CD4-positive, alpha-beta T cell treated with Interleukin-6 for 4 hours (primary cell): Measurements from ENCODE around the gene TSNAXIP1.
A peak's percentile ranks its signal among the peaks of the same experiment; 100 is the strongest.

Experiments used
- DNase-seq: peaks from one replicate; pipeline ENCODE4 v3.0.0-alpha.2; 2020; ENCODE audit warnings: mixed read lengths

Gene TSNAXIP1

DNA sequence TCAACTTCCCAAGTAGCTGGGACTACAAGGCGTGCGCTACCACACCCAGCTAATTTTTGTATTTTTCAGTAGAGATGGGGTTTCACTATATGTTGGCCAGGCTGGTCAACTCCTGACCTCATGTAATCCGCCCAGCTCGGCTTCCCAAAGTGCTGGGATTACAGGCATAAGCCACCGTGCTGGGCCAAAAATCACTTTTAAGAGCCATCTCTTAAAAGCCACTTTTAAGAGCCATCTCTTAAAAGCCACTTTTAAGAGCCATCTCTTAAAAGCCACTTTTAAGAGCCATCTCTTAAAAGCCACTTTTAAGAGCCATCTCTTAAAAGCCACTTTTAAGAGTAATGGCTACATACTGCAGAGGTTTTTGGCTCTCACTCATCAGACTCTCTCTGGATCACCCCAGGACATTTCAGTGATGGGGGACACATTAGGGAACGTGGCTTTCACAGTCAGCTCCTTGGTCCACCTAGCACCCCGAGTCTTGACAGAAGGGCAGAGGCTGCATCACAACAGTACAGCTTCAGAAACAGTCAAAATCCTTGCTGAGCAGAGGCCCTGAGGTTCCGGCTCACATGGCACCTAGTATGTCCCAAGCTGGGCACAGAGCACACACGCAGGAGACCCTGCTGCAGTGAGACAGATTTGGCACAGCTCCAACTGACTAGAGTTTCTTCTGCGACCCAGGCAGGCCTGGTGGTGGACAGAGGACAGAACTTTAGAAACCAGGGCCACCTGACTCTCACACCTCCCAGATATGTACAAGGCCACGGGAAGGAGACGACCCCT lies 23.9 kb upstream of the TSNAXIP1 start:
- DNase-seq, result no peak

DNA sequence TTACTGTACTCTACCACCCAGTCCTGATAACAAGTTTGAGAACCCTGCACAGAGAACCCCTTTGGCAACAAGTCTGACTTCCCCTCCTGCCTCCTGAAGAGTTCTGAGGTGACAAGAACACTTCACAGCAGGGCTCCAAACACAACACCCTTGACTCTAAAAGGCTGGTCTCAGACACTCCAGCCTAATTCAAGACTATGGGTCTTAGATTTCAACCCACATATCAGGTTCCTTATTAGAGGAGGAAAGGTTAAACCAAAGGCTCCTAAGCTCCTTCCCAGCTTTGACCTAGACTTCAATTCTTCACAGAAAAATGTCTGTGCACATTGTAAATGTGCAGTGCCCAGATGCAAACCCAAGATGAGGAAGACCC lies 23.4 kb upstream of the TSNAXIP1 start:
- DNase-seq, result no peak

DNA sequence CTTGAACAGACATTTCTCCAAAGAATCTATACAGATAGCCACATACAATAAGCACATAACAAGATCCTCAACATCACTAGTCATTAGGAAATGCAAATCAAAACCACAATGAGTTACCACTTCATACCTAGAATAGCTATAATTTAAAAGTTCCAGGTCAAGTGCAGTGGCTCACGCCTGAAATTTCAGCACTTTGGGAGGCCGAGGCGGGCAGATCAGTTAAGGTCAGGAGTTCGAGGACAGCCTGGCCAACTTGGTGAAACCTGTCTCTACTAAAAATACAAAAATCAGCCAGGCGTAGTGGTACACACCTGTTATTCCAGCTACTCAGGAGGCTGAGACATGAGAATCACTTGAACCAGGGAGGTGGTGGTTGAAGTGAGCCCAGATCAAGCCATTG lies 20.2 kb upstream of the TSNAXIP1 start:
- no peak for DNase-seq

DNA sequence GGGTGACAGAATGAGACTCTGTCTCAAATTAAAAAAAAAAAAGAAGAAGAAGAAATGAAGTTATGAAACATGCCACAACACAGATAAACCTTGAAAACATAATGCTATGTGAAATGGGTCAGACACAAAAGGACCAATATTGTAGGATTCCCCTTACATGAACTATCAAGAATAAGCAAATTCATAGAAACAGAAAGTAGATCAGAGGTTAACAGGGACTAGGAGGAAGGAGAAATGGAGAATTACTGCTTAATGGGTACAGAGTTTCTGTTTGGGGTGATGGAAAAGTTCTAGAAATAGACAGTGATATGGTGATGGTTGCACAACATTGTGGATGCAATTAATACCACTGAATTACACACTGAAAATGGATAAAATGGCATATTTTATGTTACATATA lies 16.6 kb upstream of the TSNAXIP1 start:
- no peak for DNase-seq

DNA sequence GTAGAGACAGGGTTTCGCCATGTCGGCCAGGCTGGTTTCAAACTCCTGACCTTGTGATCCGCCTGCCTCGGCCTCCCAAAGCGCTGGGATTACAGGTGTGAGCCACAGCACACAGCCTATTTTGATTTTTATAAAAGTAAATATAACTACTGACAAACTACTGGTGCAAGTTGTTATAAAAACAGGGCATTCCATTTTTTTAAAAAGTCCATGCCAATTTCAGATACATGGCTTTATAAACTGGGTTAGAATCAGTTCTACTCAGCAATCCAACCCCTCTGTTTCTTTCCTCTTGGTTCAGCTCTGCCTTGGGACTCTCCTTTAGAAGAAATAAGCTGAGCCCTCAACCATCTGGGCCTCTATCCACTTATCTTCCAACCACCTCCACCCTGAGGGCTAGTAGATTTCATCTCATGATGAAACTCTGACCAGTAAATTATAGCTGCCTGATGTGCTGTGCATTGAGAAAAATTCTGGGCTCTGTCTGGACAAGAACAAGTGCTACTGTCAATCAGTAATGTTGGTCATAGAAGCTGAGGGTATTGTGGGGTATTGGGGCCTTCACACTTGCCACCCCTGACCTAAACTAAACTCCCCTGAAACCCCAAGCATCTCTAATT lies 10.5 kb upstream of the TSNAXIP1 start:
- DNase-seq, result no peak

DNA sequence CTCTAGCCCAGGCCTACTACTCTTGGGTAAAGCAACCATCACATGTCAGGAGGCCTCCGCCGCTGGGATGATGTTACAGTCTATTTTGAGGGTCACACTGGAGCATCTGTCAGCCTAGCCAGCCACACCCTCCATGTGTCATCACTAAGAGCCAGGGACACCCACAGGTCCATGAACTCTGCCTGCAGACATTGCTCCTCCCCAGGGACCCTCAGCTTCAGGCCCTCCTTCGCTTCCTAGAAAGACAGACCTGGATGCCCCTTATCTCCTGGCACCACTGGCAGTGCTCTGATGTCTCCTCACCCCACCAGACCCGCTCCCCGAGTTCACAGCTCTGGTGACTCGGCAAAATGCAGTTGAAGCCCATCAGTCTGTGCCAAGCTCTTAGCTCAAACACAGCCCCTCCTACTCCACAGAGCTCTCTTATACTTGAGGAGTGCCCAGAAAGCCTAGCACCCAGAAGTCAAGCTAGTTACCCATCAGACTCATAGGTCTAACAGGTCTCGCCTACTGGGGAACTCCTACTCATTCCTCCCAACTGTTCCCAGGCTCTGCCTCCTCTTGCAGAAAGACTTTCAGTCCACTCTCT lies 6.3 kb upstream of the TSNAXIP1 start:
- DNase-seq, result no peak

DNA sequence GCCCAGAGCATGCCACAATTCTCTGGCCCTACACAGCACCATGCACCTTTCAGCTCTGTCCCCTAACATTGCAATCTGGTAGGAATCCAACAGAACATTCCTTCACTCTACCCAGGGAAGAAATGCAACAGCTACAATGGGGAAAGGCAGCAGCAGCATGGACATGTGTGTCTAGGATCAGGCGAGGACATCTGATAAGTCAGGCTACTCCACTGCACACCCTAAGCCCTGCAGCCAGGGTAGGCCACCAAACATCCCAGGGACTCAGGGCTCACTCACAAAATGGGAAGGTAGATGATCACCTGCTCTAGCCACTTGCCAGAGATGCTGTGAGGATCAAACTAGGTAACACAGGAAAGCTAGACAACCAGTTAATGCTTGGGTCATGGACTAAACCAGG lies 5.4 kb upstream of the TSNAXIP1 start:
- DNase-seq, result no peak

DNA sequence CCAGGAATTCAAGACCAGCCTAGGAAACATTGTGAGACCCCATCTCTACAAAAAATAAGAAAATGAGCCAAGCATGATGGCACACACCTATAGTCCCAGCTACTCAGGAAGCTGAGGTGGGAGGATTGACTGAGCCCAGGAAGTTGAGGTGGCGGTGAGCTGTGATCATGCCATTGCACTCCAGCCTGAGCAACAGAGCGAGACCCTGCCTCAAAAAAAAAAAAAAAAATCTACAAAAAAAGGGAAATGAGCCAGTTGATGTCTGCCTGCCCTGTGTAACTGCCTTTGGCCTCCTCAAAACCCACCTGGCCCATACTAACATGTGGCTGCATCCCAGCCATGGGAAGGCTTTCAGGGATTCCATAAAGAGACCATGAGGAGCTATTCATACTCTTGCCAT lies 4.8 kb upstream of the TSNAXIP1 start:
- peak; percentile 69 for DNase-seq

DNA sequence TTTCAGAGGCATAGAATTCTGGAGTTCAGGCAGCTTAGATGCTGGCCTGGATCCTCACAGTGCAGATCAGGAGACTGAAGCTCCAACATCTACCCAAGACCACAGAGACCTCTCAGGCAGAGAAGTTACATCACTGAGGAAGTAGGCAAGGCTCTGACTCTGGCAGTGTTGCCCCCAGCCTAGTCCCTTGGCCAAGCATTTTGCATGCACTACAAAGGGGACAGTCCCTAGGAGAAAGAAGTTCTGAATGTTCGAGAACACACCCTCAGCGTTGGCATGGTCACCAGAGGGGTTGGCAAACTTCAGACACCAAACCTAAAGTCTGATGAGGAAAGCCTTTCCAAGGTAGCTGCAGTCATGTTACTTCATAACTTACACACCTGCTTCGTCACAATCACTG lies 2.8 kb upstream of the TSNAXIP1 start:
- DNase-seq, result no peak

DNA sequence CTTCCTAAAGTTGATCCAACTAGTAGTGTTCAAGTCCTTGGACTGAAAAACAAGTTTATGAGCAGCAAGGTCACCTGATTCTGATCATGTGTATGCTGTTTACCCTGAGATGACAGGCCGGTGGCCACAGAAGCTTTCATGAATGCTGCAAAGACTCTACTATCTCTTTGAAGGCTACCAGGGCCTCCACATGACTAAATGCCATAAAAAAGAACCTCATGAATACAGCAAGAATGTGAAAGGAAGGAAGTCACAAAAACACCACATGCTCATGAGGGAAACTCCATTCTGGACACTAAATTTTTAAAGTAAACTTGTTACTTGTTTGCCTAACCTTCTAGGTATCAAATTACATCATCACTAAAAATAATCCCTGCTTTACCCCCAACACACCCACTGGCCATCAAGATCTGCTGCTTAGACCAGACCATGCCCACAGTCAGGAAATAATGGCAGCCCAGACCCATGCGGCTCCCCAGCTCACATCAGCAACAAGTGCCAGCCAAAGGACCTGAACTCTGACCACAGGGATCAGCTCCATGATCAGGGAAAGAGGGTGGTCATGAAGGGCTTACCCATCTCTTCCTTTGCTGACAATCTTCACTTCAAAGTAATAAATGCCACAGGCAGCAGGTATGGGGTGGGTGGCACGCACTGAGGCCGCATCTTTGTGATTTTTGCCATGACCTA lies 1.7 kb upstream of the TSNAXIP1 start:
- no peak for DNase-seq

DNA sequence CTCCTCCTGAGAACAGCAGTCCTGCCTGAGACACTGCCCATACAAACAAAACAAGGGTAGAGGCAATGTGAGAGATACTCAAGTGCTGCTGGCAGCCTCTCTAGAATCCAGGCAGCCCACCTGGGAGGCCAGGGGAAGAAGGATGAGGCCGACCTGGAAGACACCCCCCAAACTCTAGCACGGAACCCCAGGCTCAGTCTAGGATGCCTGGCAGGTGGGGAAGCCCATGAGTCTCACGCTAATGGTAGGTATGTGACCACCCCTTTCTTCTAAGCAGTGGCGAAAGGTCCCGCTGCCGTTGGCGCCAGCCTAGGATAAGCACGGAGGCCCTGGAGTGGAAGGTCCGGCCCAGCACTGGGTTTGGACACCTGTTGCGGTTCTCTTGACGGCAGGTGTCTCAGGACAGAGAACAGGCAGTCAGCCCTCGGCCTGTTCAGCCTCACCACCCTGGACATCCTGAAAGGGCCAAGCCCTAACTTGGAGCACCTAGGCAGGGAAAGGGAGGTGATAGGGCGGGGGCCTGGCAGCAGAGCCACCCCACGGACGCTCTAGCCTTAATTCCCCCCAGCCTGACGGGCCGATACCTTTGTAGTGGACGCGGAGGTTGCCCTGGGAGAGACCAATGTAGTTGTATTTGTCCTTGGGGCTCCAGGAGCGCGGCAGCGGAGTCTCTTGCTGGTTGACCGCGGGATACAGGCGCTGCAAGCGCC lies 816 bp upstream of the TSNAXIP1 start:
- no peak for DNase-seq

DNA sequence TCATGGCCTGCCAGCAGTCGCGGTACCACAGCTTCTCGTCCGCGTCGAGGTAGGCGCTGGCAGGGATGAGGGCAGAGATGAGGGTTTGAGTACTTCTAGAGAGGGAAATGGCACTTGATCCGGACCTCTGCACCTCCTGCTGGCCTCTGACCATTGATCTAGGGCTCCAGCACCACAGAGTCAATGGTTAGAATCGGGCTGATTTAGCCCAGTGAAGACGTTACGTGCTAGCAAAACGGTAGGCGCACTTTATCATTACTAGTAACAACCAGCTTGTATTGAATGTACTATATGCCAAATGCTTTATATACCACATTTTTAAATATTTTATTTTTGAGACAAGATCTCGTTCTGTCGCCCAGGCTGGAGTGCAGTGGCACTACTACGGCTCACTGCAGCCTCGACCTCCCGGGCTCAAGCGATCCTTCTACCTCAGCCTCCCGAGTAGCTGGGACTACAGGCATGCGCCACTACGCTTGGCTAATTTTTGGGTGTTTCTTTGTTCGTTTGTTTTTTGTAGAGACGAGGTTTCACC lies 526 bp downstream of the TSNAXIP1 start:
- DNase-seq, result no peak

DNA sequence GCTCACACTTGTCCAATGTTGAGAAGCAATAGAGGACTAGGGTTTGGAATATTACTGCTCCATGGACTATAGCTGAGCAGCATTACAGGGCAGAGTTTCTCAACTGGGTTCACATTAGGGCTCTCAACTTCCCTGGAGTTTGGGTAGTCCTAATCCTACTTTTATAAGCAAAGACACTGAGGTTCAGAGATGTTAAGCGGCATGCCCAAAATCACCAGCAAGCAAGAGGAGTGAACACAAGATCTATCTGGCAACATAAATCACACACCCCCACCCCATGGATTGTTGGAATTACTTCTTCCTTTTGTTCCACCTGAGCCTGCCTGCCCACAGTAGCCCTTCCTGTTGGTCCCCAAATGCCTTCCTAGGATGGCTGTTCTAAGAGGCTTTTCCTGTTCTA lies 5.2 kb downstream of the TSNAXIP1 start:
- DNase-seq, result no peak

DNA sequence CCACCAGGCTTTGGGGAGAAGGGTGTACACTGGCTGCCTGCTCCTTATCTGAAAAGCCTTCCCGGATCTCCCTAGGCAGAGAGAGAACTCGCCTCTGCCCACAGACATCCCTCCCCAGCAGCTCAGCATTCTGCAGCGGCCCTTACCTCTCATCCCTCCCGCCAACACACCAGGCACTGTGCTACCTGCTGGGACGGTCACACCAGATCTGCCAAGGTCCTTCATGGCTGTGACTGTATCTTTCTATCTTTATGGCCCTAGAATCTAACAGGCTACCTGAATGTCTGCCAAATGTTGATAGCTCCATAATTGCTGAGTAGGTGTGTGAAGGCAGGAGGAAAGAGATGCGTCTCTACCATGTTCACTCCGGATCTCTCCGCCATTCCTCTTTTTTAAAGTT lies 7.9 kb downstream of the TSNAXIP1 start:
- DNase-seq, result no peak

DNA sequence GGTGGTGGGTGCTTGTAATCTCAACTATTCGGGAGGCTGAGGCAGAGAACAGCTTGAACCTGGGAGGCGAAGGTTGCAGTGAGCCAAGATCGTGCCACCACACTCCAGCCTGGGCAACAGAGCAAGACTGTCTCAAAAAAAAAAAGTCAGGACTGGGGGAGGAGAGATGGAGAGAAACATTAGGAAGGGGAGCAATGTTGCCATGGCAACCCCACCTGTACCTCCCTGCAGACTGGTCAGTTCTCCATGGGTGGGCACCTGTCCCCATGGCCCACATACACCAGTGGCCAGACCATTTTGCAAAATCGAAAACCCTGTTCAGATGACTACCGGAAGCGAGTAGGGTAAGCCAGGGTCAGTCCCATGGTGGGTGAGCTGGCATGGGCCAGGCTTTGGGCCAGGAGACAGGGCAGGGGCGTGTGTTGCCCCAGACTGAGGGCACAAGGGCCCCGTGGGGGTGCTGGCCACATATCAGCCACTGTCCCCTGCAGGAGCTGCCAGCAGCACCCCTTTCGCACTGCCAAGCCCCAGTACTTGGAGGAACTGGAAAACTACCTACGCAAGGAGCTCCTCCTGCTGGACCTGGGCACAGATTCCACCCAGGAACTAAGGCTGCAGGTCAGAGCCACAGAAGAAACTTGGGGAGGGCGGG lies 14.0 kb downstream of the TSNAXIP1 start:
- DNase-seq, result no peak

DNA sequence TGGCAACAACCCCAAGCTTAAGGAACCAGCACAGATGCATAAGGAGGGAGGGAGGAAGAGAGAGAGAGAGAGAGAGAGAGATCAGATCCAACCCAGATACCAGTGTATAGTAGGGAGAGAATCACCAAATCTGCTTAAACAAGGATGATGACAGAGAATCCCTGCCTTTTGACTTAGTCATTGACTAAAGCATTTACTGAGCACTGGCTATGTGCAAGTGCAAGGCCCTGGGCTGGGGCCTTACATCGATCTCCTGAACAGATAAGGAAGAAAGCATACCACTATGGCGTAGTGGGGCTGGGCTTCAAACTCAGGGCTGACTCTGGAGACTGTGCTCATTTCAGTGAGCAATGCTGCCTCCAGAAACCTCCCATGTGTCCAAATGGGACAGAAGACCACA lies 15.8 kb downstream of the TSNAXIP1 start:
- DNase-seq, result no peak

DNA sequence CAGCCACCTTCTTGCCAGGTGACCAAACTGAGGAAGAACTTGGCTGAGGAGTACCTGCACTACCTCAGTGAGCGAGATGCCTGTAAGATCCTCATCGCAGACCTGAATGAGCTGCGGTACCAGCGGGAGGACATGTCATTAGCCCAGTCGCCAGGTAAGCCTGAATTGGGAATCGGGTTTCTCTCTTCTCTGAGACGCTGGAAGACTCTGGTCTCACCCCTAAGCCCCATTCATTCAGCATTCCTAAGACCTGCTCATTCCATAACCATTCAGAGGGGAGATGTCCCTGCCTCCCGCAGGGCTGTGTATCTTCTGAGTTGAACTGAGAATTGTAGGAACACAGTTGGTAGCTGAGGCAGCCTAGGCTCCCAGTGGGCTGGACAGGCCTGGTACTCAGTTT lies 18.4 kb downstream of the TSNAXIP1 start:
- no peak for DNase-seq

DNA sequence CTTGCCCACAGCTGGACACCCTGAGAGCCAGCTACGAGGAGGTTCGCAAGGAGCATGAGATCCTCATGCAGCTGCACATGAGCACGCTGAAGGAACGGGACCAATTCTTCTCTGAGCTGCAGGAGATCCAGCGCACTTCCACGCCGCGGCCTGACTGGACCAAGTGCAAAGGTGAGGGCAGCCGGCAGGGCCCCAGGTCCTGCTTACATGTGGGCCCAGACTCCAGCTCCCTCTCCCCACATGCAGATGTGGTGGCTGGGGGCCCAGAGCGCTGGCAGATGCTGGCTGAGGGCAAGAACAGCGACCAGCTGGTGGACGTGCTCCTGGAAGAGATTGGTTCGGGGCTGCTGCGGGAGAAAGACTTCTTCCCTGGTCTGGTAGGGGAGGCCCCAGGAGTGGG lies 19.2 kb downstream of the TSNAXIP1 start:
- DNase-seq, result no peak

DNA sequence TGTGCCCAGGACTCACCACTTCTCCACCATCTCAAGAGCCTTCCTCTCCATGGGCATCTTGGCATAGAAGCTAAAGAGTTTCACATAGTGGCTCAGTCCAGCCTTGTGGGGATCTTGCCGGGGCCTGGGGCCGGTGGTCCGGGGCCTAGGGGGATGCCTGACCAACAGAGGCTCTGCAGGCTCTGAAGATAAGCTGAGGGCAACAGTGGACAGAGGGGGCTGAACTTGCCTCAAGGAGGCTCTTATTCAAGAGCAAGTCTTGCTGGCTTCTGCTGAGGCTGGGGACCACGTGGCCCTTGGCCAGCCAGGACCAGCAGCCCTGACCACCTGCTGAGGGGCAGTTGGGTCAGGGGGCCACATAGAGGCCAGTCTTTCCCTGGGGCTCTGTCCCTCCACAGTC lies 22.0 kb downstream of the TSNAXIP1 start:
- DNase-seq, result no peak

DNA sequence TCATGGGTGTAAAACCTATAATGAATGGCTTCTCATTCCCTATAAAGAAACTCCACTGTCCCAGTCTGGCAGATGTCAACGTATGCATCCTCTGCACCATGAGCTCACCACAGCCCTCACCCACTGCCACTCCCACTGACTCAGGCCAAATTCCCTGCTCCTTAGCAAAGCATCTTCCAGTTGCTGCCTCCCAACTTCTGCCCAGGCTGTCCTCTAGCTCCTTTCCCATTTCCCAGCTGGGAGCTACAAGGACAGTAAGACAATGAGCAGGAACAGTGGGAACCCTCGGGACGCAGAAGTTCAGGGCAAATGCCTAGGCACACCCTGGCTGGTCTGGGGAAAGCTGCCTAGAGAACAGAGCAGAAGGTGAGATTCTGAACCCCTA lies 26.3 kb downstream of the TSNAXIP1 start:
- DNase-seq, result no peak

DNA sequence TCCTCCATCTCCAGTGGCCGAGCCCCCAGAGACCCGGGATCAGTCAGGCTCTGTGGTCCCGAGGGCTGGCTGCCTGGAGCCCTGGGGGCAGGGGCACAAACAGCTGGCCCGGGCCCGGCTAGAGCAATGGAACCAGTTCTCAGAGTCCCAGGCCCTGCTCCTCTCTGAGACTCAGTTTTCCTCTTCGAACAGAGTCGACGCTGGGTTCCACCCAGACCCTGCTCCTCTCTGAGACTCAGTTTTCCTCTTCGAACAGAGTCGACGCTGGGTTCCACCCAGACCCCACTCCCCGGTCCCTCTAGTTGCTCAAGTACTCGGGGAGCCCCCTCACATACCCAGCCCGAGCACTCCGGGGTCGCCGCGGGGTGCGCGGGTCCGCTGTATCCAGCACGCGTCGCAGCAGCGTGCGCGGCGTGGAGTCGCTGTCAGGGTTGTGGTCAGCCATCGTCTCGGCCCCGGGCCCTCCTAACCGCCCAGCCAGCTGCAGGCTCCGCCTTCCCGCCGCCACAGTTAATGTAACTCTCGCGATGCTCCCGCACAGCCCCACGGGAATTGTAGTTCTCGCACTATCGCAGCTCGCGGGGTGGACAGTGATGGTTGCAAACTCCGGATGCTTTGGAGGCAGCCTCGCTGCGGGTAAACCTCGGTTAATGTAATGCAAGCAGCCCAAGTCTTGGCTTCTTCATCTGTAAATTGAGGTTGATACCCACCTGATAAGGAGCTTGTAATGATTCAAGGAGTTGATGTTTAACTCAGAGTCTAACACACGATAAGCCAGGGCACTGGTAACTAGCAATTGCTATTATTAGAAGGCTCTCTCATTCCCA lies 26.9 kb downstream of the TSNAXIP1 start:
- peak; percentile 93 for DNase-seq

DNA sequence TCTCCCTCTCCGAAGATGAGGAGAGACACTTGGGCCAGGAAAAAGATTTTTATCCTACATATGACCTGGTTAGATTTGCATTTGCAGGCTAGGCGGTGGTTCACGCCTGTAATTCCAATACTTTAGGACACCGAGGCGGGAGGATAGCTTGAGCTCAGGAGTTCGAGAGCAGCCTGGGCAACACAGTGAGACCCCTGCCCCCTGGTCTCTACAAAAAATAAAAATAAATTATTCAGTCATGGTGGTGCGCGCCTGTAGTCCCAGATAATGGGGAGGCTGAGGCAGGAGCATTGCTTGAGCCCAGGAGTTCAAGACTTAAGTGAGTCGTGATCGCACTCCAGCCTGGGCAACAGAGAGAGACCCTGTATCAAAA lies 27.5 kb downstream of the TSNAXIP1 start:
- no peak for DNase-seq
